H7 (cell line): Measurements from ENCODE around the gene PDE9A. TPM values are rescaled to one million over a fixed set of nuclear protein-coding genes. Genes with fewer than 3 reads are reported as not detected.
"Not testable (repeated sequence)": the region's sequence is repeated elsewhere in the genome, so short reads cannot be mapped to it uniquely, and the experiment has no call there.

Source experiments
- DNase-seq: peaks from one replicate; pipeline ENCODE4 v3.0.0; 2012
- H3K27me3 ChIP-seq: 2 replicates; pipeline ENCODE4 v1.6.0; 2011; ENCODE audit warnings: mild to moderate bottlenecking, low read length; ENCODE audit not compliant: control insufficient read depth, insufficient read depth
- H3K36me3 ChIP-seq: replicated peaks from 2 replicates; pipeline ENCODE4 v1.5.1; 2011; ENCODE audit warnings: low read length; ENCODE audit not compliant: control insufficient read depth, insufficient read depth
- H3K4me3 ChIP-seq: 2 replicates; pipeline ENCODE4 v1.5.1; 2011; ENCODE audit warnings: low read depth, mild to moderate bottlenecking, control low read depth, low read length, moderate library complexity; ENCODE audit not compliant: insufficient read depth
- total RNA-seq: library from RNA; depleted of rRNA; stranded (reverse); fragments of >200 nt; shearing (Covaris generic); gene quantifications from 2 replicates; pipeline ENCODE4 v1.2.3, GENCODE V29; 2014; rRNA removed

Gene PDE9A
- total RNA-seq, 1 experiment from 2014 or later: 37.9 TPM

GRCh38 chr21:42812528-42813241 lies 159.3 kb downstream of the PDE9A start:
- not testable (repeated sequence) for H3K27me3 ChIP-seq, H3K36me3 ChIP-seq, DNase-seq, H3K4me3 ChIP-seq

GRCh38 chr21:42815217-42815616 lies 161.8 kb downstream of the PDE9A start:
- no peak for DNase-seq
- no peaks in the 10 kb centered on the region for H3K27me3 ChIP-seq
- no peaks in the 10 kb centered on the region for H3K36me3 ChIP-seq
- no peak overlapping the region for H3K4me3 ChIP-seq

GRCh38 chr21:42818328-42818749 lies 164.9 kb downstream of the PDE9A start:
- Histone ChIP-seq H3K36me3 (no peaks in the 10 kb centered on the region), H3K27me3 (no peaks in the 10 kb centered on the region), H3K4me3 (no peak overlapping the region)
- DNase-seq: peak; percentile 71

- DNase-seq: no peak
- Histone ChIP-seq H3K27me3 (no peaks in the 10 kb centered on the region), H3K36me3 (no peaks in the 10 kb centered on the region), H3K4me3 (no peak overlapping the region)
These were observed 166.6 kb downstream of the PDE9A start for GRCh38 chr21:42819861-42820615.

GRCh38 chr21:42820616-42821465 lies 167.4 kb downstream of the PDE9A start:
- Histone ChIP-seq H3K27me3 (no peaks in the 10 kb centered on the region), H3K36me3 (no peaks in the 10 kb centered on the region), H3K4me3 (no peak overlapping the region)
- DNase-seq: no peak

Other genes with a start within 250 kb of the PDE9A start
- not detected in 2 replicates for gene UBASH3A, start 249.7 kb upstream of the PDE9A start, total RNA-seq
- 0.15 TPM in 1 of 2 replicates, not detected in the other for gene RSPH1, start 157.4 kb upstream of the PDE9A start, total RNA-seq
- 5.7 and 8.2 TPM in 2 replicates for gene SLC37A1, start 139.8 kb upstream of the PDE9A start, total RNA-seq
- 12.9 and 15.3 TPM in 2 replicates for gene WDR4, start 225.9 kb downstream of the PDE9A start, total RNA-seq
- 40.5 and 41.9 TPM in 2 replicates for gene NDUFV3, start 239.7 kb downstream of the PDE9A start, total RNA-seq